ENCODE data around the gene NCOA1.
A peak's percentile ranks its signal among the peaks of the same experiment; 100 is the strongest.
"Not testable (repeated sequence)": the region's sequence is repeated elsewhere in the genome, so short reads cannot be mapped to it uniquely, and the experiment has no call there.

The NCOA1 gene

GRCh38 chr2:24761866-24762265 lies 270.8 kb downstream of the NCOA1 start:
- no peak for DNase-seq

- DNase-seq: no peak
Measured at GRCh38 chr2:24762518-24762917, 271.5 kb downstream of the NCOA1 start.

- DNase-seq: no peak
Measured at GRCh38 chr2:24763843-24764242, 272.8 kb downstream of the NCOA1 start.

GRCh38 chr2:24766609-24767008 lies 275.6 kb downstream of the NCOA1 start:
- DNase-seq: no peak

GRCh38 chr2:24768013-24768412 lies 277.0 kb downstream of the NCOA1 start:
- no peak for DNase-seq

GRCh38 chr2:24768601-24769000 lies 277.5 kb downstream of the NCOA1 start:
- DNase-seq: no peak

GRCh38 chr2:24771061-24771460 lies 280.0 kb downstream of the NCOA1 start:
- no peak for DNase-seq

- no peak for DNase-seq
Measured at GRCh38 chr2:24771764-24772586, 280.9 kb downstream of the NCOA1 start.

- DNase-seq: no peak
Measured at GRCh38 chr2:24774373-24774772, 283.3 kb downstream of the NCOA1 start.

GRCh38 chr2:24779116-24779515 lies 288.1 kb downstream of the NCOA1 start:
- DNase-seq: no peak

GRCh38 chr2:24783641-24784040 lies 292.6 kb downstream of the NCOA1 start:
- DNase-seq: no peak

GRCh38 chr2:24785671-24786321 lies 294.7 kb downstream of the NCOA1 start:
- no peak for DNase-seq

- no peak for DNase-seq
Measured at GRCh38 chr2:24787532-24787931, 296.5 kb downstream of the NCOA1 start.

GRCh38 chr2:24788816-24789215 lies 297.8 kb downstream of the NCOA1 start:
- no peak for DNase-seq

GRCh38 chr2:24791452-24791851 lies 300.4 kb downstream of the NCOA1 start:
- no peak for DNase-seq

- DNase-seq: no peak
Measured at GRCh38 chr2:24792542-24792873, 301.5 kb downstream of the NCOA1 start.

GRCh38 chr2:24792874-24793760 lies 302.1 kb downstream of the NCOA1 start, which contains the start of the genes CENPO and PTRHD1:
TSS of gene CENPO (plus strand) at chr2:24793425. CDS start at chr2:24793920, 495 bp downstream.
TSS of gene PTRHD1 (minus strand) at chr2:24793391. CDS start at chr2:24793377, 14 bp downstream.
- peak; percentile 96 for DNase-seq

- DNase-seq: peak; percentile 36
Measured at GRCh38 chr2:24793761-24794435, 302.8 kb downstream of the NCOA1 start.

- DNase-seq: no peak
Measured at GRCh38 chr2:24797644-24798043, 306.6 kb downstream of the NCOA1 start.

GRCh38 chr2:24800487-24800886 lies 309.4 kb downstream of the NCOA1 start:
- DNase-seq: not testable (repeated sequence)

- DNase-seq: not testable (repeated sequence)
Measured at GRCh38 chr2:24805811-24806660, 315.0 kb downstream of the NCOA1 start.

GRCh38 chr2:24806661-24807036 lies 315.6 kb downstream of the NCOA1 start:
- no peak for DNase-seq

Measured in NCI-H748 treated with DMSO at 0.1 percent for 48 hours (cell line).